Effector memory CD4-positive, alpha-beta T cell (primary cell): ENCODE measurements around the gene SMLR1.

Source experiments
- DNase-seq, 3 donors: peaks; one replicate each; pipeline ENCODE4 v3.0.0-alpha.2; 2020
- H3K27ac ChIP-seq: 2 replicates; pipeline ENCODE4 v1.7.0; 2013; ENCODE audit warnings: mild to moderate bottlenecking, low read length, moderate library complexity; ENCODE audit not compliant: insufficient read depth, poor library complexity, severe bottlenecking
- H3K27me3 ChIP-seq: replicated peaks from 2 replicates; pipeline ENCODE4 v1.7.0; 2013; ENCODE audit warnings: mild to moderate bottlenecking, low read length; ENCODE audit not compliant: insufficient read depth, control insufficient read depth, poor library complexity, severe bottlenecking
- H3K36me3 ChIP-seq: 2 replicates; pipeline ENCODE4 v1.7.0; 2013; ENCODE audit warnings: mild to moderate bottlenecking, low read length, moderate library complexity; ENCODE audit not compliant: control insufficient read depth, insufficient read depth
- H3K4me1 ChIP-seq: 2 replicates; pipeline ENCODE4 v1.7.0; 2013; ENCODE audit warnings: low read length, mild to moderate bottlenecking; ENCODE audit not compliant: control insufficient read depth, insufficient read depth, poor library complexity, severe bottlenecking
- H3K4me3 ChIP-seq: 2 replicates; pipeline ENCODE4 v1.7.0; 2013; ENCODE audit warnings: low read length, low read depth, mild to moderate bottlenecking; ENCODE audit not compliant: insufficient read depth, poor library complexity, severe bottlenecking
- H3K9me3 ChIP-seq: 2 replicates; pipeline ENCODE4 v1.7.0; 2013; ENCODE audit warnings: mild to moderate bottlenecking, low read length, moderate library complexity; ENCODE audit not compliant: control insufficient read depth
- total RNA-seq, 3 donors: gene quantifications; one replicate each; lab custom pipeline; 2026; lab: John Stamatoyannopoulos, UW

Gene SMLR1
- total RNA-seq, result 0 reads per million in 3 donors

GRCh38 chr6:130827247-130828149 lies at the start of gene SMLR1:
Gene SMLR1 (plus strand): TSS chr6:130827406. CDS start chr6:130827414, 8 bp downstream.
- DNase-seq, result no peak
- Histone ChIP-seq H3K27ac (no peak within 1 kb of the TSS), H3K36me3 (no peaks in the 10 kb centered on the region), H3K4me3 (no peak within 1 kb of the TSS), H3K9me3 (no peaks in the 10 kb centered on the region), H3K4me1 (no peaks in the 10 kb centered on the region), H3K27me3 (no peaks in the 10 kb centered on the region)

- Histone ChIP-seq H3K27me3 (no peaks in the 10 kb centered on the region), H3K9me3 (no peaks in the 10 kb centered on the region), H3K4me3 (no peak overlapping the region), H3K27ac (no peak overlapping the region), H3K4me1 (no peaks in the 10 kb centered on the region), H3K36me3 (no peaks in the 10 kb centered on the region)
- no peak for DNase-seq
Observed at GRCh38 chr6:130778946-130779657, 48.1 kb upstream of the SMLR1 start.

GRCh38 chr6:130779658-130780033 lies 47.6 kb upstream of the SMLR1 start:
- Histone ChIP-seq H3K4me1 (no peaks in the 10 kb centered on the region), H3K27ac (no peak overlapping the region), H3K4me3 (no peak overlapping the region), H3K9me3 (no peaks in the 10 kb centered on the region), H3K27me3 (no peaks in the 10 kb centered on the region), H3K36me3 (no peaks in the 10 kb centered on the region)
- no peak for DNase-seq

GRCh38 chr6:130780122-130780521 lies 47.1 kb upstream of the SMLR1 start:
- H3K4me1 ChIP-seq, result no peaks in the 10 kb centered on the region
- no peak overlapping the region for H3K4me3 ChIP-seq
- H3K27me3 ChIP-seq, result no peaks in the 10 kb centered on the region
- DNase-seq, result no peak
- H3K9me3 ChIP-seq, result no peaks in the 10 kb centered on the region
- H3K27ac ChIP-seq, result no peak overlapping the region
- H3K36me3 ChIP-seq, result no peaks in the 10 kb centered on the region

- H3K4me1 ChIP-seq, result no peaks in the 10 kb centered on the region
- no peak overlapping the region for H3K27ac ChIP-seq
- H3K36me3 ChIP-seq, result no peaks in the 10 kb centered on the region
- H3K27me3 ChIP-seq, result no peaks in the 10 kb centered on the region
- no peaks in the 10 kb centered on the region for H3K9me3 ChIP-seq
- no peak overlapping the region for H3K4me3 ChIP-seq
- no peak for DNase-seq
Observed at GRCh38 chr6:130781557-130781956, 45.6 kb upstream of the SMLR1 start.

- Histone ChIP-seq H3K4me1 (no peaks in the 10 kb centered on the region), H3K9me3 (no peaks in the 10 kb centered on the region), H3K36me3 (no peaks in the 10 kb centered on the region), H3K27ac (no peak overlapping the region), H3K27me3 (no peaks in the 10 kb centered on the region), H3K4me3 (no peak overlapping the region)
- no peak for DNase-seq
Observed at GRCh38 chr6:130783416-130784107, 43.6 kb upstream of the SMLR1 start.

GRCh38 chr6:130787726-130788500 lies 39.3 kb upstream of the SMLR1 start:
- no peak for DNase-seq

GRCh38 chr6:130788954-130789353 lies 38.3 kb upstream of the SMLR1 start:
- no peaks in the 10 kb centered on the region for H3K9me3 ChIP-seq
- DNase-seq, result no peak
- H3K27me3 ChIP-seq, result no peaks in the 10 kb centered on the region
- no peak overlapping the region for H3K4me3 ChIP-seq
- H3K27ac ChIP-seq, result no peak overlapping the region
- H3K4me1 ChIP-seq, result no peaks in the 10 kb centered on the region
- no peaks in the 10 kb centered on the region for H3K36me3 ChIP-seq

More at GRCh38 chr6:130787726-130788500, 39.3 kb upstream of the SMLR1 start:
- Histone ChIP-seq H3K9me3 (no peaks in the 10 kb centered on the region), H3K27ac (no peak overlapping the region), H3K27me3 (no peaks in the 10 kb centered on the region), H3K4me3 (no peak overlapping the region), H3K36me3 (no peaks in the 10 kb centered on the region), H3K4me1 (no peaks in the 10 kb centered on the region)

- H3K4me1 ChIP-seq, result no peaks in the 10 kb centered on the region
- no peak for DNase-seq
- no peaks in the 10 kb centered on the region for H3K9me3 ChIP-seq
- H3K27ac ChIP-seq, result no peak overlapping the region
- H3K27me3 ChIP-seq, result no peaks in the 10 kb centered on the region
- H3K4me3 ChIP-seq, result no peak overlapping the region
- H3K36me3 ChIP-seq, result no peaks in the 10 kb centered on the region
Observed at GRCh38 chr6:130794010-130794697, 33.1 kb upstream of the SMLR1 start.
